Measurements from ENCODE around the gene LMO3. TPM values are rescaled to one million over a fixed set of nuclear protein-coding genes. Genes with fewer than 3 reads are reported as not detected.
"Not testable (repeated sequence)": the region's sequence is repeated elsewhere in the genome, so short reads cannot be mapped to it uniquely, and the experiment has no call there.

LMO3 gene
- total RNA-seq, 2 donors from 2014 or later = not detected

- H3K9me3 Mint-ChIP-seq = peaks cover 4 to 7% of the 10 kb centered on the region in 2 donors
- H3K27ac Mint-ChIP-seq = no peak overlapping the region
- no peaks in the 10 kb centered on the region for H3K4me1 Mint-ChIP-seq (ENCODE audit: low read depth)
- no peaks in the 10 kb centered on the region for H3K27me3 Mint-ChIP-seq (ENCODE audit: low read depth)
- no peaks in the 10 kb centered on the region for H3K36me3 Mint-ChIP-seq (ENCODE audit: insufficient read depth in 2 of 2)
- DNase-seq = no peak
- H3K4me3 Mint-ChIP-seq = no peak overlapping the region
- ATAC-seq (replicated peaks in 1 of 2) = no peak
Observed at GRCh38 chr12:16562921-16563320, 43.0 kb downstream of the LMO3 start.

GRCh38 chr12:16562435-16562834, 43.5 kb downstream of the LMO3 start:
- Mint-ChIP-seq H3K27ac (no peak overlapping the region), H3K4me1 (ENCODE audit: low read depth) (no peaks in the 10 kb centered on the region), H3K4me3 (no peak overlapping the region), H3K36me3 (ENCODE audit: insufficient read depth in 2 of 2) (no peaks in the 10 kb centered on the region), H3K9me3 (peaks cover 4 to 5% of the 10 kb centered on the region in 2 donors), H3K27me3 (ENCODE audit: low read depth) (no peaks in the 10 kb centered on the region)
- ATAC-seq (replicated peaks in 1 of 2) = no peak
- no peak for DNase-seq

GRCh38 chr12:16560273-16560672, 45.7 kb downstream of the LMO3 start:
- H3K27me3 Mint-ChIP-seq (ENCODE audit: low read depth) = no peaks in the 10 kb centered on the region
- no peak overlapping the region for H3K4me3 Mint-ChIP-seq
- H3K27ac Mint-ChIP-seq = no peak overlapping the region
- ATAC-seq (replicated peaks in 1 of 2) (no peak), DNase-seq (no peak)
- H3K4me1 Mint-ChIP-seq (ENCODE audit: low read depth) = no peaks in the 10 kb centered on the region
- H3K9me3 Mint-ChIP-seq = peaks cover 3% of the 10 kb centered on the region in 2 donors
- H3K36me3 Mint-ChIP-seq (ENCODE audit: insufficient read depth in 2 of 2) = no peaks in the 10 kb centered on the region

DNA sequence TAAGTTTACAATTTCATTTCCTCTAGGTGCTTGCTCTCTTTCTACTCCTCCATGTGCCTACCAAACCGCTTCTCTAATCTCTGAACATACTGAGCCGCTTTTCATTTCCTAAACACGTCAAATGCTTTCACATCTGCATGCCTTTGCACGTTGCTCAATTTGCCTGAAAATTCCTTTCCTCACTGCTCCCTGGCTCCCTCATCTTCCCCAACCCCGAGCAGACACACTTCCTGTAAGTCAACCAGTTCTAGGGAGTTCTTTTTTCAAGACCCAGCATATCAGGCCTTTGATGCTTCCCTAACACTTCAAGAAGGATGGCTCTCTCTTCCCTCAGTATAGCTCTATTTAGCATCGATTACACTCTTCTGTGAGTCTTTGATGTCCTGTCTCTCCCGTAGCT, 50.3 kb downstream of the LMO3 start:
- Mint-ChIP-seq H3K4me3 (no peak overlapping the region), H3K36me3 (ENCODE audit: insufficient read depth in 2 of 2) (no peaks in the 10 kb centered on the region), H3K27me3 (ENCODE audit: low read depth) (no peaks in the 10 kb centered on the region), H3K27ac (no peak overlapping the region), H3K4me1 (ENCODE audit: low read depth) (no peaks in the 10 kb centered on the region), H3K9me3 (peaks cover 1 to 4% of the 10 kb centered on the region in 2 donors)
- no peak for ATAC-seq (replicated peaks in 1 of 2)
- no peak for DNase-seq

- no peaks in the 10 kb centered on the region for H3K36me3 Mint-ChIP-seq (ENCODE audit: insufficient read depth in 2 of 2)
- no peaks in the 10 kb centered on the region for H3K27me3 Mint-ChIP-seq (ENCODE audit: low read depth)
Observed at GRCh38 chr12:16553457-16553856, 52.5 kb downstream of the LMO3 start.

GRCh38 chr12:16552301-16552700, 53.7 kb downstream of the LMO3 start:
- no peaks in the 10 kb centered on the region for H3K4me1 Mint-ChIP-seq (ENCODE audit: low read depth)
- DNase-seq = no peak
- H3K36me3 Mint-ChIP-seq (ENCODE audit: insufficient read depth in 2 of 2) = no peaks in the 10 kb centered on the region

More at GRCh38 chr12:16553457-16553856, 52.5 kb downstream of the LMO3 start:
- H3K4me1 Mint-ChIP-seq (ENCODE audit: low read depth) = no peaks in the 10 kb centered on the region
- H3K27ac Mint-ChIP-seq = no peak overlapping the region
- H3K4me3 Mint-ChIP-seq = no peak overlapping the region
- ATAC-seq (replicated peaks in 1 of 2) (no peak), DNase-seq (no peak)
- peaks cover 3 to 4% of the 10 kb centered on the region in 2 donors for H3K9me3 Mint-ChIP-seq

DNA sequence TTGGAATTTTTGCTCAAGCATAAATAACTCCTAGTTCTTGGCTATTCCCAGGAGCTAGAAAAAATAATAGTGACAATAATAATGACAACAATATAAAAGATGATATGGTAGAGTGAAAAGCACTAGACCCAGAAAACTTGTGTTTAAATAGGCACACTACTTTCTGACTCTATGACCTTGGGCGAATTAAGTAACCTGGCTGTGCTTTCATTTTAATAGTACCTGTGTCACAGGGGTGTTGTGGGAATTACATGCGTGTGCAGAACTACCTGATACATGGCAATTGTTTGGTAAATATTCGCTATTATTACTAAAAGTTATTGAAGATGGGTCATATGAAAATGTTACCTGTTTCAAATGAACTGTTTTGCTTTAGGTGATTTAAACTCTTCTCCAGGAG, 60.1 kb downstream of the LMO3 start:
- Mint-ChIP-seq H3K9me3 (peaks cover 0 to 3% of the 10 kb centered on the region in 2 donors), H3K4me1 (ENCODE audit: low read depth) (no peaks in the 10 kb centered on the region), H3K27me3 (ENCODE audit: low read depth) (no peaks in the 10 kb centered on the region), H3K27ac (no peak overlapping the region), H3K36me3 (ENCODE audit: insufficient read depth in 2 of 2) (no peaks in the 10 kb centered on the region), H3K4me3 (no peak overlapping the region)
- ATAC-seq (replicated peaks in 1 of 2) = no peak
- DNase-seq = no peak

More at GRCh38 chr12:16552301-16552700, 53.7 kb downstream of the LMO3 start:
- Mint-ChIP-seq H3K9me3 (peaks cover 3 to 4% of the 10 kb centered on the region in 2 donors), H3K27ac (no peak overlapping the region), H3K27me3 (ENCODE audit: low read depth) (no peaks in the 10 kb centered on the region), H3K4me3 (no peak overlapping the region)
- ATAC-seq (replicated peaks in 1 of 2) = no peak

DNA sequence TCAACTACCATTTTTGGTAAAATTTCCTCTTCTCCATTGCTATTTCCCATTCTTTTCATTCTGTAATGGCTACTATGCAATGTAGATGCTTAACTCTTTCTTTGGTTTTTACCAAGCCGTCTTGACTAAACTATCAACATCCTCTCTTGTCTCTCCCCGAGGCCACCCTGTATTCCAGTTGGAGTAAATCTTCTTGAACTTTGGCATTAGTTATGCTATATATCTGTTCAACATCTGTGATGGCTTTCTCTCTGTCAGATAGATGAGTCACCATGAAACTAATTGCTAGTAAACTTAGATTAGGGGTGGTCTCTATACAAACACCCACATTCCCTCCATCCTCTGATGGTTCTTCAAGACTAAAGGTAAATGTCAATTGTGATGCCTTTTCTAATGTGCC, 63.4 kb downstream of the LMO3 start:
- ATAC-seq (replicated peaks in 1 of 2) (no peak), DNase-seq (no peak)
- Mint-ChIP-seq H3K27ac (no peak overlapping the region), H3K27me3 (ENCODE audit: low read depth) (no peaks in the 10 kb centered on the region), H3K4me1 (ENCODE audit: low read depth) (no peaks in the 10 kb centered on the region), H3K9me3 (peaks cover 6 to 13% of the 10 kb centered on the region in 2 donors), H3K36me3 (ENCODE audit: insufficient read depth in 2 of 2) (peaks cover 0 to 2% of the 10 kb centered on the region in 2 donors), H3K4me3 (no peak overlapping the region)

- not testable (repeated sequence) for H3K27ac Mint-ChIP-seq; H3K4me1 Mint-ChIP-seq (ENCODE audit: low read depth); H3K27me3 Mint-ChIP-seq (ENCODE audit: low read depth); H3K4me3 Mint-ChIP-seq; DNase-seq; ATAC-seq (replicated peaks in 1 of 2); H3K36me3 Mint-ChIP-seq (ENCODE audit: insufficient read depth in 2 of 2)
- peaks cover 10 to 21% of the 10 kb centered on the region in 2 donors for H3K9me3 Mint-ChIP-seq
Observed at GRCh38 chr12:16537652-16538051, 68.3 kb downstream of the LMO3 start.

DNA sequence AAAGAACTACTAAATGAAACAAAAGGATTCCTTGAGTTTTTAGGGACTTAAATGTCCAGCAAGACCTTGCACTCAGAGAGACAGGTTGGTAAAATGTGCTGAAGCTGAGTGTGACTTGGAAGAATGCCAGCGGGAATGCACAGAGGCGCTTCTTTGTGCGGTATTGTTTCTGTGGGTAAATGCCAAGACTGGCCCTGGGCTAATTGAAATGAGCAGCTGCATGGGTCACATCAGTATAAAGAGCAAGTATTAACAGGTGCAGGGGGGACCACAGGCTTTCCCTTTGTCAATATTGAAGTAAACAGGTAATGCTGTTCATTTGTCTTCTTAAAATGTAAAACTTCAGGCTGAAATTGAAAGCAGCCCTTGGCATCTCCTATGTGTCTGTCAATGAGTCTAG, 74.3 kb downstream of the LMO3 start:
- no peak for DNase-seq
- ATAC-seq (replicated peaks in 1 of 2) = no peak
- no peaks in the 10 kb centered on the region for H3K27me3 Mint-ChIP-seq (ENCODE audit: low read depth)

DNA sequence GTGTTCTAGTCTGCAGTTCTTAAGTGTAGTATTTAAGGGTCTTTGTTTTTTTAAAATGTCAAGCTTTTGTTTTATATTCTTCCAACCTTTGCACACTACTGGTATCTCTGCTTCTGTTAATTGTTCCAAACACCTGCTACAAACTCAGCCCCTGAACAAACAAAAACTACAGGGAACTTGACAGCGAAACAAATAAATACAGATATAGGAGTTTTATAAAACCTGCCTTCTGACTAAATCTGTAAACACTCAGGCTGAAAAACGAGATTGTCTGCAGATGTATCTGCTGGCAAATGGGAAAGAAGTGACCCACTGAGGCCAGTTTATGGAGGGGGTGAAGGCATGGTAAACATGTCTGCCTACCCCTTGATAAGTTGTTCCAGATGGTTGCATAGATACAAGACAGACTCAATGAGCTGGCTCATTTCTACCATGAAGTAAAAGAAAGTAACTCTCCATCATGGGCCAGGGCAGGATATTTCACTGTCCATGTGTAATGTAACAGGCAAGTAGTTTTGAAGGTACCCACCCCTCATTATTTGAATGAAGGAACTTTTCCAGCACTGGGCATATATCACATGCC, 75.6 kb downstream of the LMO3 start:
- ATAC-seq (replicated peaks in 1 of 2) (no peak), DNase-seq (no peak)
- H3K4me3 Mint-ChIP-seq = no peak overlapping the region
- no peak overlapping the region for H3K27ac Mint-ChIP-seq
- no peaks in the 10 kb centered on the region for H3K27me3 Mint-ChIP-seq (ENCODE audit: low read depth)
- no peaks in the 10 kb centered on the region for H3K36me3 Mint-ChIP-seq (ENCODE audit: insufficient read depth in 2 of 2)
- H3K4me1 Mint-ChIP-seq (ENCODE audit: low read depth) = no peaks in the 10 kb centered on the region
- peaks cover 7 to 10% of the 10 kb centered on the region in 2 donors for H3K9me3 Mint-ChIP-seq

More for the DNA sequence above, 74.3 kb downstream of the LMO3 start:
- Mint-ChIP-seq H3K4me1 (ENCODE audit: low read depth) (no peaks in the 10 kb centered on the region), H3K36me3 (ENCODE audit: insufficient read depth in 2 of 2) (no peaks in the 10 kb centered on the region), H3K4me3 (no peak overlapping the region), H3K27ac (no peak overlapping the region), H3K9me3 (peaks cover 9 to 11% of the 10 kb centered on the region in 2 donors)

DNA sequence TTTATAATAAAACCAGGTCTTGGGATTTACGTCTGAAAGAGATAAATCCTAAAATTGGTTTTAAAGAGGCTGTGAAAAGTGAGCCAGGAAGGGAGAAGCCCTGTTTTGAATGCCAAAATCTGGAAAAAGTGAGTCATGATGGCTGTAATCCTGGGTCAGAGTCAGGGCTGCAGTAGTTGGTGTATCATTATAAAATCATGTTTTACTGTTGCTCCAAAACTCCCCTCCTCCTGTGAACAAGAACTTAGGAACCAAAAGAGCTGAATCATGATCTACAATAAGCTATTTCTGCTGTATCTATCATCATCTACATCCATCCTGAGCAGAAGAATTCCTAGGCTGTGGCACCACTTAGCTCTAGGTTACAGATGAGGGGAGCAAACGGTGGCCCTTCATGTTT, 79.3 kb downstream of the LMO3 start:
- Mint-ChIP-seq H3K4me1 (ENCODE audit: low read depth) (no peaks in the 10 kb centered on the region), H3K9me3 (peaks cover 5 to 6% of the 10 kb centered on the region in 2 donors), H3K36me3 (ENCODE audit: insufficient read depth in 2 of 2) (no peaks in the 10 kb centered on the region), H3K4me3 (no peak overlapping the region), H3K27me3 (ENCODE audit: low read depth) (no peaks in the 10 kb centered on the region), H3K27ac (no peak overlapping the region)
- DNase-seq (no peak), ATAC-seq (replicated peaks in 1 of 2) (no peak)

- Mint-ChIP-seq H3K9me3 (peaks cover 0 to 4% of the 10 kb centered on the region in 2 donors), H3K27me3 (ENCODE audit: low read depth) (no peaks in the 10 kb centered on the region), H3K4me3 (no peak overlapping the region), H3K27ac (no peak overlapping the region), H3K4me1 (ENCODE audit: low read depth) (no peaks in the 10 kb centered on the region), H3K36me3 (ENCODE audit: insufficient read depth in 2 of 2) (no peaks in the 10 kb centered on the region)
- DNase-seq = no peak
- ATAC-seq (replicated peaks in 1 of 2) = no peak
Observed at GRCh38 chr12:16524378-16524777, 81.6 kb downstream of the LMO3 start.

DNA sequence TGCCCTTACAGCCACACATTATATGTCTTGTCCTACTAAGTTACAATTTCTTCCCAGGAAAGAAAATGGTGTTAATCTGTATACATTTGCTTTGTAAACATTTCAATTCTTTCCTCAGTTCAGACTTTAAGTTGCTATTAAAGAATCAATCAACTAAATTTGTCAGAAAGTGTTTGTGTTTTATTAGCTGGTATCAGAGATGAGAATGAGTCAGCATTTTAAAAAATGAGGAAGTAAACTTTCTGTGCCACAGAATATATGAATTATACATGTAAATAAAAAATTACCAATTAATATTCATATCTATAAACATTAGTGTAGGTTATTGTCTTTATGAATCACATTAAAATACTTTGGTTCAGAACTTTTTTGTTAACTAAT, 82.0 kb downstream of the LMO3 start:
- peaks cover 0 to 4% of the 10 kb centered on the region in 2 donors for H3K9me3 Mint-ChIP-seq
- H3K27me3 Mint-ChIP-seq (ENCODE audit: low read depth) = no peaks in the 10 kb centered on the region
- no peaks in the 10 kb centered on the region for H3K4me1 Mint-ChIP-seq (ENCODE audit: low read depth)
- H3K4me3 Mint-ChIP-seq = no peak overlapping the region
- no peak for ATAC-seq (replicated peaks in 1 of 2)
- no peak for DNase-seq
- no peaks in the 10 kb centered on the region for H3K36me3 Mint-ChIP-seq (ENCODE audit: insufficient read depth in 2 of 2)
- H3K27ac Mint-ChIP-seq = no peak overlapping the region
